Activated CD4-positive, alpha-beta T cell treated with anti-CD3 and anti-CD28 coated beads, Interleukin-2, amount 50 U/mL, for 4 hours (primary cell): ENCODE results near the gene CHD9NB.
"Not testable (repeated sequence)": the region's sequence is repeated elsewhere in the genome, so short reads cannot be mapped to it uniquely, and the experiment has no call there.

Source experiments
- DNase-seq, 2 experiments: peaks; one replicate each; pipeline ENCODE4 v3.0.0-alpha.2; 2020

The CHD9NB gene

DNA sequence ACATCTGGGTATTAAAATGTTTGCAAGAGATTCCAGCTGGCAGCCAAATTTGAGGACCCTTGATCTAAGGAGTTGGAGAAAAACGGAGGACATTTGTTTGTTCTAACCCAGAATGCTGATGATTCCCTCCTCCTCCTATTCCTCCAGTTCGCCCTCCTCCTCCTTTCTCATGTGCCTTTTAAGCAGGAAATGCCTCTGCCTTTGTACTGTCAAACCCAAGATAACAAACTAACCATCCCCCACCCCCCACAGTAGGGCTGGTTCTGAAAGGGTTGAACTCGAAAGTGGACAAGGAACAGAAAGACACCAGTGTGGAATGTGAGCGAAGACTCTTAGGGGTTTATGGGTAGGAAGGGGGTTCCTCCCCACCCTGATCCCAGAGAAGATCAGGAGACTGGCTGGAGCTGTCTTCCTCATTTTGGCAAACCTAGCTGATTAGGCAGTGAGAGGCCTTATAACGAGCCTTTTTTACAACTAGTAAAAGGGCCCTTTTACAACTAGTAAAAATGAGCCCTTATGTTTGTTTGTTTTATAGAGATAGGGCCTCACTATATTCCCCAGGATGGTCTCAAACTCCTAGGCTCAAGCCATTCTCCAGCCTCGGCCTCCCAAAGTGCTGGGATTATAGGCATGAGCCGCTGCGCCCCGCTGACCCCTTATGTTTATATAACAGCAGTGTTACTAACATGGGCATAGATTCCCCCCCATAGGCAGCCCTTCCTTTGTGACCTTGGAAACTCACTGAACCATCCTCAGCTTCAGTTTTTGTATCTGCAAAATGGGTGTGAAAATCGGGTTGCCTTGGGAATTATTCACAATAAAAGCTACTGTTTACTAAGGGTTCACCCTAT is 3.1 kb upstream of the CHD9NB start:
- DNase-seq = no peak

DNA sequence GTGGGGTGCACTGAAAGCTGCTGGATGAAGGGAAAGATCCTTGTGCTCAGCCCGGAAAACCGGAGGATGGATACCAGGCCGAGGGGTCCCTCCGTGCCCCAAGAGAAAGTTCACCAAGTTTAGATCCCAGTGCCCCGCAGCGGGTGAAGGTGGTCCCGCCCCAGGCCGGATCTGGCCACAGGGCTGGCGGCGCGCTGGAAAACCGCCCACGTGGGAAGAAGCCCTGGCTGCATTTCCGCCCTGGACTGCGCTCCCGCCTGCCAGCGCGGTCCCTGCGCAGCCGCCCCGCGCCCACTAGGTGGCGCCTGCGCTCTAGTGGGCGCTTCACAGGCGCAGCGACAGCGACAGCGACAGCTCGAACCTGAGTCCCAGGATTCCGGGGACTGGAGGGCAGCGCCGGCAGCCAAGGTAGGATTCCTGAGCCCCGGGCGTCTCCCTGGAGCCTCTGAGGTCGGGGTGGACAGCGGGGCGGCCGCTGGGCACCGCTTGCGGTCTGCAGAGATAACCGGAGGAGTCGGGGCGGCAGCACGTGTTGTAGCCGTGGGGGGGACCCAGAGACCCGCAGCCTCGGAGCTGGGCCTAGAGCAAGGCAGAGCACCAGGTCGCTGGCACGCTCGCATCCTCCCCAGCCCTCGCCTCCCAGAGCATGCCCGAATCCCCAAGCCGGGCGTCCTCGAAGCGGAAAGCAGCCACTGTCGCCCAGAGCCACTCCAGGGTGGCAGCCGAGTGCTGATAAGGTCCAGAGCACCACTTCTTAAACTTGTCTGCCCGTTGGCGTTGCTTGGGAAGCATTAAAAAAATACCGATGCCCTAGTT is 2.2 kb upstream of the CHD9NB start, which contains the start of gene CHD9:
Gene CHD9 (plus strand): TSS at position 322 of the 816 bp plus-strand sequence. CDS start 101,099 bp downstream, outside the sequence.
- DNase-seq = peak; percentile 50 to 59

DNA sequence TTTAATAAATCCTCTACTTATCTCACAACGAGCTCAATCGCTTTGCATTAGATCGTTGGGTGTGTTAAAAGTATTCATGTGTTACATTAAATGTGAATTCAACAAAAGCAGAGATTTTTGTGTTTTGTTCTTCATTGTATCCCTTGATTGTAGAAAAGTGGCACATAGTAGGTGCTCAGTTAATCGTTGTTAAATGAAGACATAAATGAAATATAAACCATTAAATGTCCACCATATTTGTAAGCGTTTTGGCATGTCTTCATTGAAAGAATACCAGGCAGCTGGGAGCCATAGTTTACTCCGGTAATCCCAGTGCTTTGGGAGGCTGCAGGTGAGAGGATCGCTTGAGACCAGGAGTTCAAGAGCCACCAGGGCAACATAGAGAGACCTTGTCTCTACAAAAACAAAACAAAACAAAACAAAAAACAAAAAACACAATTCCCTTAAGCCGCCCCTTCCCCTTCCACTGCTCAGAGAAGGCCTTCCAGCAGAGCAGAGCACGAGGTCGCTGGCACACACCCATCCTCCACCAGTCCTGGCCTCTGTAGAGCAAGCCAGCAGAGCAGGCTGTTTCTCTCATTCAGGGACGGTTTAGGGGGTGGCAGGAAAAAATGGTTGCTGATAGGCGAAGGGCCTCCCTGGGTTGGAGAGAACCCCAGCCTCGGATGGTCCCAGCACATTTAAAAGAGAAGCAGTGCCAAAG is 1.4 kb upstream of the CHD9NB start:
- no peak for DNase-seq

DNA sequence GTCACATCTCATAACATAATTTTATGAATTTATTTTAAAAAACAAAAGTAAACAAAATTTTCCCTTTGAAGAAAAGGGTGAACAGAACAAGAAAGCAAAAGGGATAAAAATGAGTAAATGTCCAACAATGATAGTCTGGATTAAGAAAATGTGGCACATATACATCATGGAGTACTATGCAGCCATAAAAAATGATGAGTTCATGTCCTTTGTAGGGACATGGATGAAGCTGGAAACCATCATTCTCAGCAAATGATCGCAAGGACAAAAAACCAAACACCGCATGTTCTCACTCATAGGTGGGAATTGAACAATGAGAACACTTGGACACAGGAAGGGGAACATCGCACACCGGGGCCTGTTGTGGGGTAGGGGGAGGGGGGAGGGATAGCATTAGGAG is 1.4 kb downstream of the CHD9NB start:
- not testable (repeated sequence) for DNase-seq

DNA sequence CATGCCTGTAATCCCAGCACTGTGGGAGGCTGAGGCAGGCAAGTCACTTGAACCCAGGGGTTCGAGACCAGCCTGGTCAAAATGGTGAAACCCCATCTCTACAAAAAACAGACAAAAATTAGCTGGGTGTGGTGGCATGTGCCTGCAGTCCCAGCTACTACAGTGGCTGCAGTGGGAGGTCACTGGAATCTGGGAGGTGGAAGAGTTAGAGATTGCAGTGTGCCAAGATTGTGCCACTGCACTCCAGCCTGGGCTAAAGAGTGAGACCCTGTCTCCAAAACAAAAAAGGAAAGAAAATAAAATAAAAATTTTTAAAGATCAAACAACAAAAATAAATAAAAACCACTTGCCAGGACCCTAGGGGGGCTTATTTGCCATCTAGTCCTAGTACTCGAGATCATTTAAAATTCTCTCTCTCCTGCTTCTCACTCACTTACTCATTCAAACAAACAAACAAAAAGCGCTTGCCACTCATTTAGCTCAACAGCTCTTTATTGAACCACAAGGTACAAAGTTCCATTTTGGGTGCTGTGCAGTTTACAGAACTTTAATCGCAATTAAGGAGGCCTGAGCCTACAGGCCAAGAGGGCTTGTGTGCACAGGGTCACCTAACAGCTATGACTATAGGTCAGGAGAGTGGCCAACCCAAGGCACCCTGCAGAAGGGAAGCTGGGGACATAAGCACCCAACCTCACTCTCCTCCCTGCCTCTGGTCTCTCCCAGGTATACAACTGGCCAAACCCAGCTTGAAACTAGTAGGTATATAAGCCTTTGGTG is 4.4 kb downstream of the CHD9NB start:
- DNase-seq = no peak

DNA sequence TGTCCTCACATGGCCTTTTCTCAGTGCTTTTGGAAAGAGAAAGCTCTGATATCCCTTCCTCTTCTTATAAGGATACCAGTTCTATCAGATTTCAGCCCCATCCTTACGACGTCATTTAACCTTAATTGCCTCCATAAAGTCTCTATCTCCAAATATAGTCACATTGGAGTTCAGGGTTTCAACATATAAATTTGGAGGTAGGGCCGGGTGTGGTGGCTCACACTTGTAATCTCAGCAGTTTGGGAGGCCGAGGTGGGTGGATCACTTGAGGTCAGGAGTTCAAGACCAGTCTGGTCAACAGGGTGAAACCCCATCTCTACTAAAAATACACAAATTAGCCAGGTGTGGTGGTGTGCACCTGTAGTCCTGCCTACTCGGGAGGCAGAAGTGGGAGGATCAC is 5.2 kb downstream of the CHD9NB start:
- not testable (repeated sequence) for DNase-seq

DNA sequence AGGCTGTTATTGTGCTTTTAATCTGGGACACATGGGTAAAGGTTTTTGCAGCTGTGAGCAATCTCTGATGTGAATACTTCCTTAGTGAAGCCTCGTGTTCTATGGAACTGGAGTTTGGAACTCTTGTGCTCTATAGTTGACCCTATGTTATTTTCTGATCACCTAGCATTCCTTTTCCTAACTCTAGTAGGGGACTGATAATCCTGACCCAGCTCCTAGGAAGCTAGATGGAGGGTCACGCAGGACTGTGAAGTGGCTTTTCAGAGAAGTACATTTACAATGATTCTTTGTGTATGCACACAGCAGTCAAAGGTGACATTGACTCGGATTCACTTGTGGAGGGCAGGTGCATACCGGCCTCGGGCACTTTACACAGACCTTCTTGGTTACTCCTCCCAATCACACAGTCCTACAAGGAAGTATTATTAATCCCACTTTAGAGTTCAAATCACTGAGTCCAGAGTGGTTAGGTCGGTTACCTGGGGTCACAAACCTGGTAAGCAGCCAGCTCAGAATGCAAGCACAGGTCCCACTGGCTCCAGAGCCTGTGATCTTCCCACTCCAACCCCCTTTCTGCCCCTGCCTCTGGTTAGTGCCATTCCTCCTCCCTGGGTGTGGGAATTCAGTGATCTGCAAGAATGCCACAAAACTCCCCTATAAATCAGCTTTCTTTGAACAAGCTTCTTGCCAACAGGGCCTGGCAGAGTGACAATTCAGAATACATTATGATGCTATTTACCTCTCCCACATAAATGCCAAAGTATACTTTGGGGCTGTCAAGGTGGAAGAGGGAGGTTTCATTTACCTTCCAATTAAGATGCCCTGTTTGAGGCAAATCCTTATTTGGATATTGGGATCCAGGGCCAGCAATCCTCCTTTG is 7.1 kb downstream of the CHD9NB start:
- no peak for DNase-seq

DNA sequence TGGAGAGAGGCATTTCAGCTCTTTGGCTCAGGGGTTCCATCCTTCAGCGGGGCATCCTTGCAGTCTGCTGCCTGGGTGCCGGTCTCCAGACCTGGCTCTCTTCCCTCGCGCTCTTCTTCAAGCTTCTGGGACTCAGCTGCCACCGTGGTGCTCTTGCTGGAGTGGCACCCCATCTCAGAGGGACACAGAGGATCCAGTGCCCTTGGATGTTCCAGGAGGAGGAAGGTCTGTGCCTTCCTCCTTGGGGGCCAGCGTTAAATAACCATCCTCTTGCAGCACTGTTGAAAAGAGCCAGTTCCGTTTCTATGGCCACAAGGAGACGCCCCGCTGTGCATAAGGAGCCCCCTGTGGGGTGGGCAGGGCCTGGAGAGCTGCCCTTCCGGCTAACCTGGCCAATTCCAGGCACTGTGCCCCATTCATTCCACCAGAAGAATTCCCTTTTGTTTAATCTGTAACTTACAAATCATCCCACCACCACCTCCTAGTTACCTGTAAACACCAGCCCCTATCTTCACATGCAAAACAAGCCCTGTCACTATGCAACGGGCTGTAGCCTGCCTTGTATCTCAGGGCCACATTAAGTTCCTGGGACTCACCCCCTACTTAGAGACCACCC is 8.6 kb downstream of the CHD9NB start:
- DNase-seq = no peak

DNA sequence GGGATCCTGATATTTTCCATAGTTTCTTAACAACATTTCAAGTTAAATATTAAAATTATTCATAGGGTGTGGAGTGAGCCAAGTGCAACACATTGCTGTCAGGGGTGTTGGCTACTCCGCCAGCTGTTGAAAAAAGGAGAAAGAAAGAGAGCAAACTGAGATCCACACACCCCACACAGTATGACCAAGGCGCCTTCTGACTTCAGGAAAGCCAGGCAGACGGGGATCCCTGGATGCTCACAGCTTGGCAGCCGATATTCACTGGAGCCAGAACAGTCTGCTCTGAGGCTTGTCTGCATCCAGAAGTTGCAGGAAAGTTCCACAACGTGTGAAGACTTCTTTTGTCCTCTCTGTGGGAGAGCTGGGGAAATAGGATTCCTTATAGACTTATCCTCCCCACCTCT is 9.3 kb downstream of the CHD9NB start:
- DNase-seq = no peak

DNA sequence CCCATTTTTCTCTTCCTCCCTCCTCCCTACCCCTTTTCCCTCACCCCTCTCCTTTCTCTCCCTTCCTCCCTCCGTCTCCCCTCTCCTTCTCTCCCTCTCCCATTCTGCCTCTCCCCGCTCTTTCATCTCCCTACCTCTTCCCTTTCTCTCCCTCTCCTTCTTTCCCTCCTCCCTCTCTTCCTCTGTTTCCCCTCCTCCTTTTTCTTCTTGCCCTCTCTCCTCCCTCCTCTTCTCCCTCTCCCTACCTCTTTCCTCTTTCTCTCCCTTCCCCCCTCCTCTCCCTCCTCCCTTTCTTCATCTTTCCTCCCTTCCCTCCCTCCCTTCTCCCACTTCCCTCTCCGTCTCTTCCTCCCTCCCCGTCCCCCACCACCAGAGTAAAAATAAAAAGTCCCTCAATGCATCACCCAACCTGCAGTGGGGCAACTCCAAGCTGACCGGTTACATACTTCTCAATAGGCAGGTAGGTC is 10.4 kb downstream of the CHD9NB start:
- DNase-seq = no peak

DNA sequence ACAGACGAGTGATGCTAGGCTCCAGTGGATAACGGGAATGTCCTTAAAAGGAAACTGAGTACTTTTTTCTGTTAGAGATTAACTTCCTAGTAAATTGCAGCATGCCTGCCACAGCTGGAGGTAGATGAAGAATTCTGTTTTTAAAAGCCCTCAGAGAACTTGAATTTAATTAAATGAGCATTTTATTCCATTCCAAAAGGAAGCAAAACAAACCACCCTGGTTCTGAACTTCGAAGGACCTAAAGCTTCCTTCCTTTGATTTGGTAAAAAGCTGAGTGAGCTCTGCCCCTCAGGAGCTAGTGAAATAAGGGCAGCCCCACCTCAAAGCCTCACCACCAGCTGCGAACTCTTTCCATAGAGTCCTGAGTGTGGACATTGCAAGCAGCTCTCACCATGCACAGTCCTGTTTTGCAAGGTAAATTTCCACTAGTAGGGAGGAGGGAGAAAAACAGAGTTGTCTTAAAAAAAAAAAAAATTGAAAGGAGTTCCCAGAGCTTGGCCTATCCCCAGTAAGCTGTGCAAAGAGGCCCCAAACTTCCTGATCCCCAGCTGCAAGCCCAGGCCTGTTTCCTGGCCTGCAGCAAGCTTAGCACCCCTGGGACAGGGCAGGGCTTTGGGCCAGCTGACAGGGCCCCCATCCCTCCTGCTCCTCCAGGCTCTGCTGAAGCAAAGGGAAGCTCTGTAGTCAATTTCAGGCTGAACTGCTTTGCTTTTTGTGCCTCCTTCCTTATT is 11.2 kb downstream of the CHD9NB start:
- no peak for DNase-seq

DNA sequence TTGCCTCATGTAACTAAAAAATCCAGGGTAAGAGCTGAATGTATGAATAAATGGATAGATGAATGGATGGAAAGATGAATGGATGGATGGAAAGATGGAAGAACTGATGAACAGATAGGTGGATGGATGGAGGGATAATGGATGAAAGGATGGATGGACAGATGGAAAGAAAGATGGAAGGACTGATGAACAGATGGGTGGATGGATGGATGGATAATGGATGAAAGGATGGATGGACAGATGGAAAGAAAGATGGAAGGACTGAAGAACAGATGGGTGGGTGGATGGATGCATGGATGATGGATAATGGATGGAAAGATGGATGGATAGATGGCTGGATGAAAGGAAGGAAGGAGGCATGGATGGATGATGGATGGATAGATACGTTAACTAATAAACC is 11.9 kb downstream of the CHD9NB start:
- DNase-seq = no peak

DNA sequence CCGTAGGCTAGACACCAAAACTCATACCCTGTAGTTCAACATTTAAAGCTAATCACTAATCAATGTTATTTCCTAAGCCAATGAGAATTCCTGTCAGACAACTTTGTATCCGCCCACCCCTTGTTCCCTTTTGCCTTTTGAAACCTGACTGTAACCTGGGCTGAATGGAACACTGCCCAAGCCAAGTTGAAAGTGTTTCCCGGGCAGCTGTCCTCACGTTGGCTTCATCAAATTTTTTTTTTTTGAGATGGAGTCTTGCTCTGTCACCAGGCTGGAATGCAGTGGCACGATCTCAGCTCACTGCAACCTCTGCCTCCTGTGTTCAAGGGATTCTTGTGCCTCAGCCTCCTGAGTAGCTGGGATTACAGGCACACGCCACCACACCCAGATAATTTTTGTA is 16.0 kb downstream of the CHD9NB start:
- not testable (repeated sequence) for DNase-seq

DNA sequence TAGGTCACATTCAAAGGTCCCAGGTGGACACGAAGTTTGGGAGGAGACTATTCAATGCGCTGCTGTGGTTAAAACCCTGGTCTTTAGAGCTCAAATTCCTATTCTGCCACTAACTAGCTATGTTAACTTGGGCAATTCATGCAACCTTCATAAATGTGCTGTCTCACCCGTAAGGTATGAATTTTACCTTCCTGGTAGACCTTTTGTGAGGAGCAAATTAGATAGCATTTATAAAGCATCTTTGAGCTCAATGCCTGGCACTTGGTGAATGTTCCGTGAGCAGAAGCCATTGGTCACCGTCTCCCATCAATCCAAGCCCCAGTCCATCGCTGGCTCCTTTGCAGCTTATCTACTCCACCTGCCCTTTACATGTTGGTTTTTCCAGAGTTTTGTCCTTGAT is 16.6 kb downstream of the CHD9NB start:
- no peak for DNase-seq

DNA sequence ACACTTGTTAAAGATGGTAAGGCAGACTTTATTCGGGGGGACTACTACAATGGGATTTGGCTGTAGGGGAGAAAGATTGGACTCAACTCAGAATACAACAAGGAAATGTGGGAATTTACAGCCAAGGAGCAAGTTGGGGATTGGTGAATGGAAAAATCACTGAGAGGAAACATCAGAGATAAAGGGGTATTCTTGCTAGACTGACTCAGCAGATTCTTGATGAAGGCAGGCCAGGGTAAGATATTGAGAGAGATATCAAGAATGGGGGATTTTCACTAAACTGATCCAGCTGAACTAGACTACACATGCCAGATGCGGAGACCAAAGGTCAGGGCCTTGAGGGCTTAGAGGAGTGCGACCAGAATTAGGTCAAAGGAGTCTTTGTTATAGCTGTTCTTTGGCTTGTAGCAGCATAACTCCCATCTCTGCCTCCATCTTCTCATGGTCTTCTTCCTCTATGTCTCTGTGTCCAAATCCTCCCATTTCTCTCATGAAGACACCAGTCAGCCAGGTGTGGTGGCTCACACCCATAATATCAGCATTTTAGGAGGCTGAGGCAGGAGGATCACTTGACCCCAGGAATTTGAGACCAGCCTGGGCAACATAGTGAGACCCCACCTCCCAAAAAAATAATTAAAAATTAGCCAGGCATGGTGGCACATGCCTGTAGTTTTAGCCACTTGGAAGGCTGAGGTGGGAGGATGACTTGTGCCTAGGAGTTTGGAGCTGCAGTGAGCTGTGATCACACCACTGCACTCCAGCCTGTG is 17.3 kb downstream of the CHD9NB start:
- no peak for DNase-seq

DNA sequence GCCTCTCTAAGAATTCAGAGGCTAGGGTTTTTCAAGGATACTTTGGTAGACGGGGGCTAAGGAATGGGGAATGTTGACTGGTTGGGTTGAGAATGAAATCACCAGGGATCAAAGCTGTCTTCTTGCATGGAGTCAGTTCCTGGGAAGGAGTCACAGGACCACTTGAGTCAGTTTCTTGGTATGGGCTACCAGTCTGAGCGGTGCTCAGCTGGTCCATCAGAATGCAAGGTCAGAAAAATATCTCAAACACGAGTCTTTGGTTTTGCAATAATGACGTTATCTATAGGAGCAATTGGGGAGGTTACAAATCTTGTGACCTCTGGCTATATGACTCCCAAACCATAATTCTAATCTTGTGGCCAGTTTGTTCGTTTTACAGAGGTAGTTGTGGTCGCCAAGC is 18.4 kb downstream of the CHD9NB start:
- DNase-seq = no peak

DNA sequence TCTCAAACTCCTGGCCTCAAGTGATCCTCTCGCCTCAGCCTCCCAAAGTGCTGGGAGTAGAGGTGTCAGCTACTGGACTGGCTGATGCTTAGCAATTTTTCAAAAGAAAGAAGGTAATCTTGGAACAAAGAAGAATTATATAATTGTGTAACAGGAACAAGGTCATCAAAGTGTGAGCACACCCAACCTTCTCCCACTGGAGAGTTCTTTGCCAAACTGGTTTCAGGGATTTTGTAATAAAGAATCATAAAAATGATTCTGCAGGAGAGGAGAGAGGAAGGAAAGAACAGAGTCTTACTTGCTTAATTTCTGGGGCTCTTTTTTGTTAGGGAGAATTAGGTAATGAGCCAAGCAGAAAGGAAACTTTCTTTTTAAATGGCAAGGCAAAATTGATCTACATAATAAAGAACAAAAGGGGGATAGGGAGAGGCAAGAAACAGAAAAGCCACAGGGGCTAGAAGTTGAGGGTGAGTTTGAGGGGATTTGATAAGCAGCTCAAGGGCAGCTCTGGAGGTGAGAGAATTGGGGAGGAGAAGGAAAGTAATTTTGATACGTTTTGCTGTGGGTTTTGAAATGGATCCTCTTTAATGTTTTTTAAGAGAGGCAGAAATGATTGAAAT is 21.3 kb downstream of the CHD9NB start:
- DNase-seq = no peak

DNA sequence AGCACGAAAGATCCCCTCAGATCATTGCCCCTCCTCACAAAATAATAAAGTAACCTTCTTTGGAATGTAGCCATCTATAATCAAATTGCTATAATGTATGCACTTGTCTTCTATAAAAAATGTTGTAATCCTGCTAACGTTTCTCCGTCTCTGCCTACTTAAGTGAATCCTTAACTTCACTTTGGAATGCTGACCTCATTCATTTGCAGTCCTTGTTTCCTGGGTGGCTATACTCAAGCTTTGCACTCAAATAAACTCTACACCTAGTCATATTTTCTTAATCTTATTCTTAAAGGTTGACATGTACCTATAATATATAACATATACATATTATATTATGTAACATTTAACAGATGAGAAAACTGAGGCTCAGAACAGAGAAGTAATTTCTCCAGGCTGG is 22.7 kb downstream of the CHD9NB start:
- DNase-seq = no peak

DNA sequence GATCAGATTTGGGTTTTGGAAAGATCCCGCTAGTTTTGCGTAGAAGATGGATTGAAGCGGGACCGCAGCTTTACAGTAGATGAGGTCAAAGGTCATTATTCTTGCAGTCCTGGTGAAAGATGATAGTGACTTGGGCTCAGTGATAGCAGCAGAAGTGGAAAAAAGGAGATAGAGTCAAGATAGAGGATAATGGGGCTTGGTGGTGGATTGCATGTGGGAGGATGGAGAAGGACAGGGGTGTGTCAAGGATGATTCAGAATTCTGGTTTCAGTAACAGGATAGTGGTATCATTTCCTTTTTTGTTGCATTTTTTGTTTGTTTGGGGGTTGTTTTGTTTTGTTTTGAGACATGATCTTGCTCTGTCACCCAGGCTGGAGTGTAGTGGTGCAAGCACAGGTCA is 28.7 kb downstream of the CHD9NB start:
- DNase-seq = no peak
